ENCODE measurements around the gene TNFRSF11A.

DNA sequence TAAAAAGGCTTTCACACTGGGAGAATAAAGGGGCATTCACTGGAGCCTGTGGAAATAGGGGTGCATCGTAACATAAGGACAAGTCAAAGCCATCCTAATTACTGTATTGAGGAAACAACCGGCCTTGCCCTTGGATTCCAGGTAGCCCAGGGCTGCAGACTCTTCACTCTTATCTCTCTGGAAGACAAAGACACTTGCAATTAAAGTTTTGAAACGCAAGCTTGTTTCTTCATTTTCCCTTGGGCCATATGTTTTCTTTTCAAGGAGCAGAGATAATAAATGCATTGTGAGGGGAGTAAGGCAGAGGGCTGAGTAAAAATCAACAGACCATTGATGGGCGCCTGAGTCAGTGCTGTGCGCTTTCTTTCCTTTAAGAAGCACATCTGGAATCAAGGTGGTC is 11.5 kb downstream of the TNFRSF11A start:
- no peak for TF ChIP-seq CTCF (conservative IDR thresholded peaks at IDR 0.05)
- TF ChIP-seq EZH2 (IDR thresholded peaks at IDR 0.05; ENCODE audit: low read depth), result no peak
